Measurements from ENCODE around the gene GPR4.

DNA sequence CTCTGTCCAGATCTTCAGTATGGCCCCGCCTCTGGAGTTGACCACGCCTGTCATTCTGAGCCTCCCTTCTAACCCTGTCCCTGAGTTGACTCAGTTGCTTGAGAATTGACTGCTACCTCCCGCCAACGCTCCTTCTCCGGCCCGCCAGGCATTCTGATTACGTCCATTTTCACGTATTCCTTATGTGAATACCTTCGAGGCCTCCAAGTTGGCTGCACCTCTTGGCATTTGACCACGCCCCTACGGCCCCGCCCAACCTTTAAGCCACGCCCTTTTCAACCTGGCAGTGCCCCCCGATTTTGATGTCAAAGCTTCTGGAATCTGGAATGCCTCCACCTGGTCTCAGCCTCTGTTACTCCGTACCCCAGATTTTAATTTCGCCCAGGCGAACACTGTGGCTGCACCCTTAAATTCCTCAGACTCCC, 38.8 kb upstream of the GPR4 start:
- TF ChIP-seq ZNF384 (IDR thresholded peaks at IDR 0.05): no peak
- no peak for TF ChIP-seq FOXK2 (IDR thresholded peaks at IDR 0.05)
- no peak for TF ChIP-seq ELF4 (IDR thresholded peaks at IDR 0.05)
- no peak for TF ChIP-seq SUZ12 (IDR thresholded peaks at IDR 0.05)
- TF ChIP-seq, protein P1, sequence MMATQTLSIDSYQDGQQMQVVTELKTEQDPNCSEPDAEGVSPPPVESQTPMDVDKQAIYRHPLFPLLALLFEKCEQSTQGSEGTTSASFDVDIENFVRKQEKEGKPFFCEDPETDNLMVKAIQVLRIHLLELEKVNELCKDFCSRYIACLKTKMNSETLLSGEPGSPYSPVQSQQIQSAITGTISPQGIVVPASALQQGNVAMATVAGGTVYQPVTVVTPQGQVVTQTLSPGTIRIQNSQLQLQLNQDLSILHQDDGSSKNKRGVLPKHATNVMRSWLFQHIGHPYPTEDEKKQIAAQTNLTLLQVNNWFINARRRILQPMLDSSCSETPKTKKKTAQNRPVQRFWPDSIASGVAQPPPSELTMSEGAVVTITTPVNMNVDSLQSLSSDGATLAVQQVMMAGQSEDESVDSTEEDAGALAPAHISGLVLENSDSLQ (IDR thresholded peaks at IDR 0.05): peak; percentile 77
- no peak for TF ChIP-seq BHLHE40 (IDR thresholded peaks at IDR 0.05; ENCODE audit: borderline replicate concordance)
- TF ChIP-seq CTBP1 (IDR thresholded peaks at IDR 0.05; ENCODE audit: borderline replicate concordance): no peak
- TF ChIP-seq L3MBTL2 (conservative IDR thresholded peaks at IDR 0.05): no peak
- no peak for TF ChIP-seq NFRKB (IDR thresholded peaks at IDR 0.05)
- no peak for TF ChIP-seq FOXM1 (IDR thresholded peaks at IDR 0.05; ENCODE audit: borderline replicate concordance)
- no peak for TF ChIP-seq TARDBP (IDR thresholded peaks at IDR 0.05)
- TF ChIP-seq ARNT (IDR thresholded peaks at IDR 0.05): no peak
- no peak for TF ChIP-seq SP1 (IDR thresholded peaks at IDR 0.05)
